ENCODE data around the gene ATF6.
A peak's percentile ranks its signal among the peaks of the same experiment; 100 is the strongest.

DNA sequence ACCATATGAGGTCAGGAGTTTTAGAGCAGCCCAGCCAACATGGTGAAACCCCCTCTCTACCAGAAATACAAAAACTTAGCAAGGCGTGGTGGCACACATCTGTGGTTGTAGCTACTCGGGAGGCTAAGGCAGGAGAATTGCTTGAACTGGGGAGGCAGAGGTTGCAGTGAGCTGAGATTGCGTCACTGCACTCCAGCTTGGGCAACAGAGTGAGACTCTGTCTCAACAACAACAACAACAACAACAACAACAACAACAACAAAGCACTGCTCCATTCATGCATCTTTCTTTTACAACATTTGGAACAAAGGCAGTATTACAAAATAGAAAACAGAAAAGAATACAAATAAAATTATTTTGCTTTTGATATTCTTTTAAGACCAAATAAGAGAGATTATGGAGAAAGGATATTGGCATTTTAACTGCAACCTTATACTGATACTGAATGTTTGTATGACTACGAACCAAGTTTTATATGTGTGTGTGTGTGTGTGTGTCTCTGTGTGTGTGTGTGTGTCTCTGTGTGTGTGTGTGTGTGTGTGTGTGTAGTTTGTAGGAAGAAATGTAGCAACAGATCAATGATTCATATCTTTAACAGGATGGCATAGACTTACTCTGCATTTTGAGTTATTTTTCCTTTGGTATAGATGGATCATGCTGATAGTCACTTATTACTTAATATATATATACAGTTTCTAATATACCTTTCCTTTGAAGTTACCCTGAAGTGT is 24.6 kb downstream of the ATF6 start:
- TF ChIP-seq, protein P1, sequence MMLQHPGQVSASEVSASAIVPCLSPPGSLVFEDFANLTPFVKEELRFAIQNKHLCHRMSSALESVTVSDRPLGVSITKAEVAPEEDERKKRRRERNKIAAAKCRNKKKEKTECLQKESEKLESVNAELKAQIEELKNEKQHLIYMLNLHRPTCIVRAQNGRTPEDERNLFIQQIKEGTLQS (IDR thresholded peaks at IDR 0.05; ENCODE audit: insufficient read depth, low read depth, low read length), result no peak
- TF ChIP-seq POLR2AphosphoS5 (IDR thresholded peaks at IDR 0.05; ENCODE audit: low read depth, low read length) (no peak), RAD21 (IDR thresholded peaks at IDR 0.05 in 1 of 2, conservative IDR thresholded peaks at IDR 0.05 in 1 of 2; ENCODE audit: low read depth in 2 of 2, low read length in 2 of 2) (no peak), CHD2 (IDR thresholded peaks at IDR 0.05; ENCODE audit: low read length) (no peak), CEBPB (IDR thresholded peaks at IDR 0.05; ENCODE audit: low read depth, low read length) (peak; percentile 64), YY1 (IDR thresholded peaks at IDR 0.05; ENCODE audit: low read depth, low read length) (no peak)
- TF ChIP-seq, protein P2, sequence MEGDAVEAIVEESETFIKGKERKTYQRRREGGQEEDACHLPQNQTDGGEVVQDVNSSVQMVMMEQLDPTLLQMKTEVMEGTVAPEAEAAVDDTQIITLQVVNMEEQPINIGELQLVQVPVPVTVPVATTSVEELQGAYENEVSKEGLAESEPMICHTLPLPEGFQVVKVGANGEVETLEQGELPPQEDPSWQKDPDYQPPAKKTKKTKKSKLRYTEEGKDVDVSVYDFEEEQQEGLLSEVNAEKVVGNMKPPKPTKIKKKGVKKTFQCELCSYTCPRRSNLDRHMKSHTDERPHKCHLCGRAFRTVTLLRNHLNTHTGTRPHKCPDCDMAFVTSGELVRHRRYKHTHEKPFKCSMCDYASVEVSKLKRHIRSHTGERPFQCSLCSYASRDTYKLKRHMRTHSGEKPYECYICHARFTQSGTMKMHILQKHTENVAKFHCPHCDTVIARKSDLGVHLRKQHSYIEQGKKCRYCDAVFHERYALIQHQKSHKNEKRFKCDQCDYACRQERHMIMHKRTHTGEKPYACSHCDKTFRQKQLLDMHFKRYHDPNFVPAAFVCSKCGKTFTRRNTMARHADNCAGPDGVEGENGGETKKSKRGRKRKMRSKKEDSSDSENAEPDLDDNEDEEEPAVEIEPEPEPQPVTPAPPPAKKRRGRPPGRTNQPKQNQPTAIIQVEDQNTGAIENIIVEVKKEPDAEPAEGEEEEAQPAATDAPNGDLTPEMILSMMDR (IDR thresholded peaks at IDR 0.05; ENCODE audit: control extremely low read depth in 1 of 3, insufficient read depth in 1 of 3, low read depth in 1 of 3, low read length in 3 of 3), result no peak

Measured in H1 (cell line).